ENCODE results near the gene MRPL3. TPM values are rescaled to one million over a fixed set of nuclear protein-coding genes. Genes with fewer than 3 reads are reported as not detected.

The MRPL3 gene
- total and polyA plus RNA-seq, 2 donors (not counting 1 experiment from before 2014, with no cell fraction given) = 18.5 to 50.1 TPM

- no peak for DNase-seq
- POLR2A ChIA-PET = no interaction called here
- Histone ChIP-seq H2AFZ (ENCODE audit: insufficient read depth, low read depth, low read length, poor library complexity, severe bottlenecking) (no peak overlapping the region), H3K9me3 (ENCODE audit: control extremely low read depth in 1 of 3, control insufficient read depth in 2 of 3, insufficient read depth in 1 of 3, low read length in 2 of 3) (no peaks in the 10 kb centered on the region), H3K4me1 (ENCODE audit: control insufficient read depth in 2 of 2, insufficient read depth in 2 of 2, low read length in 2 of 2) (no peaks in the 10 kb centered on the region), H4K20me1 (ENCODE audit: control insufficient read depth, insufficient read depth, low read length, poor library complexity, severe bottlenecking) (no peaks in the 10 kb centered on the region), H3K36me3 (replicated peaks in 1 of 2; ENCODE audit: control extremely low read depth in 1 of 2, control insufficient read depth in 1 of 2, extremely low read depth in 1 of 2, insufficient read depth in 2 of 2, low read length in 1 of 2) (no peaks in the 10 kb centered on the region), H3K4me2 (replicated peaks; ENCODE audit: low read depth, low read length, poor library complexity, severe bottlenecking) (no peak overlapping the region), H3K79me2 (ENCODE audit: control insufficient read depth, insufficient read depth, low read length) (no peaks in the 10 kb centered on the region), H3K27ac (ENCODE audit: low read length in 2 of 2) (no peak overlapping the region), H3K9ac (ENCODE audit: low read length) (no peak overlapping the region), H3K4me3 (ENCODE audit: control extremely low read depth in 1 of 5, extremely low read depth in 1 of 5, insufficient read depth in 1 of 5, low read depth in 2 of 5, low read length in 4 of 5) (no peak overlapping the region), H3K27me3 (replicated peaks in 1 of 4; ENCODE audit: control extremely low read depth in 1 of 4, control insufficient read depth in 3 of 4, insufficient read depth in 4 of 4, low read length in 3 of 4) (no peaks in the 10 kb centered on the region)
- Mint-ChIP-seq H3K4me1 (no peaks in the 10 kb centered on the region), H3K27ac (no peak overlapping the region), H3K27me3 (peaks cover 11% of the 10 kb centered on the region), H3K9me3 (ENCODE audit: insufficient read depth) (peaks cover 5% of the 10 kb centered on the region), H3K4me3 (no peak overlapping the region)
- CTCF ChIA-PET = no interaction called here
- WGBS (ENCODE audit: insufficient coverage) = no CpG with 5 or more reads among the region's 1 CpG
- TF ChIP-seq CTCF (IDR thresholded peaks at IDR 0.05) = no peak
- no peak for TF ChIP-seq EZH2 (IDR thresholded peaks at IDR 0.05; ENCODE audit: borderline replicate concordance, insufficient read depth, low read depth, low read length, poor library complexity, severe bottlenecking)
- intact Hi-C loops (cut with micrococcal nuclease) = no loop called here
- no peak for ATAC-seq (ENCODE audit: low read depth)
Observed at GRCh38 chr3:131439084-131439483, 63.7 kb downstream of the MRPL3 start.

GRCh38 chr3:131435000-131435399, 67.8 kb downstream of the MRPL3 start:
- Histone ChIP-seq H2AFZ (ENCODE audit: insufficient read depth, low read depth, low read length, poor library complexity, severe bottlenecking) (no peak overlapping the region), H3K27ac (ENCODE audit: low read length in 2 of 2) (no peak overlapping the region), H3K4me2 (replicated peaks; ENCODE audit: low read depth, low read length, poor library complexity, severe bottlenecking) (no peak overlapping the region), H3K27me3 (replicated peaks in 1 of 4; ENCODE audit: control extremely low read depth in 1 of 4, control insufficient read depth in 3 of 4, insufficient read depth in 4 of 4, low read length in 3 of 4) (no peaks in the 10 kb centered on the region), H3K36me3 (replicated peaks in 1 of 2; ENCODE audit: control extremely low read depth in 1 of 2, control insufficient read depth in 1 of 2, extremely low read depth in 1 of 2, insufficient read depth in 2 of 2, low read length in 1 of 2) (no peaks in the 10 kb centered on the region), H4K20me1 (ENCODE audit: control insufficient read depth, insufficient read depth, low read length, poor library complexity, severe bottlenecking) (no peaks in the 10 kb centered on the region), H3K79me2 (ENCODE audit: control insufficient read depth, insufficient read depth, low read length) (no peaks in the 10 kb centered on the region), H3K4me3 (ENCODE audit: control extremely low read depth in 1 of 5, extremely low read depth in 1 of 5, insufficient read depth in 1 of 5, low read depth in 2 of 5, low read length in 4 of 5) (no peak overlapping the region), H3K4me1 (ENCODE audit: control insufficient read depth in 2 of 2, insufficient read depth in 2 of 2, low read length in 2 of 2) (no peaks in the 10 kb centered on the region), H3K9ac (ENCODE audit: low read length) (no peak overlapping the region), H3K9me3 (ENCODE audit: control extremely low read depth in 1 of 3, control insufficient read depth in 2 of 3, insufficient read depth in 1 of 3, low read length in 2 of 3) (no peaks in the 10 kb centered on the region)
- TF ChIP-seq CTCF (IDR thresholded peaks at IDR 0.05) (no peak), EZH2 (IDR thresholded peaks at IDR 0.05; ENCODE audit: borderline replicate concordance, insufficient read depth, low read depth, low read length, poor library complexity, severe bottlenecking) (no peak)
- Mint-ChIP-seq H3K27me3 (peaks cover 14% of the 10 kb centered on the region), H3K27ac (no peak overlapping the region), H3K4me3 (no peak overlapping the region), H3K4me1 (no peaks in the 10 kb centered on the region), H3K9me3 (ENCODE audit: insufficient read depth) (peaks cover 5% of the 10 kb centered on the region)
- WGBS (ENCODE audit: insufficient coverage) = no CpG with 5 or more reads among the region's 1 CpG
- POLR2A ChIA-PET = no interaction called here
- DNase-seq = no peak
- ATAC-seq (ENCODE audit: low read depth) = no peak
- CTCF ChIA-PET = no interaction called here
- intact Hi-C loops (cut with micrococcal nuclease) = no loop called here
